HG03469 (cell line): ENCODE measurements around the gene C22orf15.

Experiments
- ATAC-seq: cut with Tn5 transposase; IDR thresholded peaks from one replicate; pipeline ENCODE4 v1.9.1; 2021; ENCODE audit warnings: mild to moderate bottlenecking, moderate library complexity, moderate number of reproducible peaks; ENCODE audit not compliant: unreplicated experiment

C22orf15 gene

DNA sequence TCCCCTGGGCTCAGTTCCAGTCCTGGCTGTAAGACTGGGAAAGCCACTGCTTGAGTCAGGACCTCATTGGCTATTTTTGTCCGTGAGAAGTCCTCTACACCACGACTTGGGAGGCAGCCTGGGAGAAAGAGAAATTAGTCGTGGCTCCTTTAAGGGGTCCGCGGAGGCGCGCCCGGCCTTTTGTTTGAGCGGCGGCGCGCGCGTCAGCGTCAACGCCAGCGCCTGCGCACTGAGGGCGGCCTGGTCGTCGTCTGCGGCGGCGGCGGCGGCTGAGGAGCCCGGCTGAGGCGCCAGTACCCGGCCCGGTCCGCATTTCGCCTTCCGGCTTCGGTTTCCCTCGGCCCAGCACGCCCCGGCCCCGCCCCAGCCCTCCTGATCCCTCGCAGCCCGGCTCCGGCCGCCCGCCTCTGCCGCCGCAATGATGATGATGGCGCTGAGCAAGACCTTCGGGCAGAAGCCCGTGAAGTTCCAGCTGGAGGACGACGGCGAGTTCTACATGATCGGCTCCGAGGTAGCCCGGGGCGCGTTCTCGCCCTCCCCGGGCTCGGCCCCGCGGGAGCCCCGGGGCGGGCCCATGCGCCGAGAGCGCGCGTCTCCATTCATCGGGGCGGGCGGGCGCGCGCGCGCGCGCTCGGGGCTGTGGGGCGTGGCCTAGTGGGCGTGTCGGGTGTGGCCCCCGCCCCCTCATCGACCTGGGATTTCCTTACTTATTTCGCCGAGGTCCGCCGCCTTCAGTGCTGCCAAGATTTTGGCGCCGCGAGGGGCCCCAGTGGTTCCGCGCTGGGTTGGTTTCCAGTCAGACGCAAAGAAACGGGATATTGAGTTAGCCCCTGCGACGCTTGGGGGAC, 24.2 kb downstream of the C22orf15 start, which contains the start of gene SMARCB1:
SMARCB1 (plus strand) TSS at position 215 of the 848 bp plus-strand sequence; CDS start at position 419, 204 bp downstream.
- no peak for ATAC-seq

DNA sequence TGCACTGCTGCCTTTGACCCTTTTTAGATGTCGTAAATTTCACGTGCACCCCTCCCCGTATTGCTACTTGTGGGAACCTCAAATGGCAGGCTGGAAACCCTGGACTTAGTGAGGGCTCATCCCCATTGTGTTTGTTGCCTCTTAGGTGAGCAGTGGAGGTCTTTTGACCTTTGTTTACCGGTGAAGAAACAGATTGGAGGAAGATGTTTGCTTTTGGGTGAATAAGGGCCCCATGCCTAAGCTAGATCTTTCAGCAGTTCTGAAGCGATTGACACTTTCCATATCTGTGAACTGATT, 24.8 kb downstream of the C22orf15 start:
- ATAC-seq, result no peak

DNA sequence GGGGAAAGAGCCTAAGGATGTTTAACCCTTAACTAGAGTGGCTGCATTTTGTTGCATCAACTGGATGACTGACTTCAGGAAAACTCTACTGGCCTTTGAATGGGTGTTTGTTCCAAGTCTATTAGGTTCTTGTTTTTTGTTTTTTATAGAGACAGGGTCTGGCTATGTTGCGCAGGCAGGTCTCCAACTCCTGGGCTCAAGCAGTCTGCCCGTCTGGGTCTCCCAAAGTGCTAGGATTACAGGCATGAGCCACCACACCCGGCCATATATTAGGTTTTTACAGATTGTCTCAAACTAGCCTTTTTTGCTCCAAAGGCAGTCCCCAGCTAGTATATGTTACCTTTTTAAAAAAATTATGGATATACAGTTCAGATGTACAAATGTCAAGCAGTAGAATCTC, 25.1 kb downstream of the C22orf15 start:
- no peak for ATAC-seq

DNA sequence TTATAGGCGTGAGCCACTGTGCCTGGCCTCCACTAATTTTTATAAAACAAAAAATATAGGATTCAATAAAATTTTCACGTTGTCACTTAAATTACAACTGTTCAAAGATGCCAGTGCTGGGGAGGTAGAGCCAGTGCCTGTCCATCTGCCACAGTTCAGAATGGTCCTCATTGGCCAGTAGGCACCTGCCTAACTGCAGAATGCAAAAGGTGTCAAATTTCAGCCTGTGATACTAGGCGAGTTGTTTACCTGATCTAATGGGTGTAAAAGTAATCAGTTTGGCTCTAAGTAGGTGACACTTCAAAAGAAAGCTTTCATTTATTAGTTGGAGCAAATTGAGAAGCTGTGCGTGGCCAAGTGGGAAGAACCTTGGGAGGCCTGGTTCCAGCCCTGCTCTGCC, 26.3 kb downstream of the C22orf15 start:
- ATAC-seq, result no peak

DNA sequence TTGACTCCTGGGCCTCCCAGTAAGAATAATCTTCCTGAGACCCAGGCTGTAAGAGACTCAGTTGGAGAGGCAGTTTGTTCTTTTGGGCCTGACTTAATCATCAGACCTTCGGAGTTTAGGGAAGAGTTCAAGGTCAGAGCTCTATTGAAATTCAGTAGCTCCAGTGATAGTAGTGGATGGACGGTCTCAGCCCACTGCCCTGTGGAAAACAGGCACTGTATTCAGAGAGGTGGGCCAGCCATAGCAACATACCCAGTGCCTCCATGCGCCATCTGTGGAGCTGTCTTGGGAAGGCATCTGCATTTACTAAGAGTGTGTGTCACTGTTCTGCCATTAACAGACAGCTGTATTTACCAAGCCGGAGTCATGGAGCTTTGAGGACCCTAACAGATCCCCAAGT, 26.8 kb downstream of the C22orf15 start:
- ATAC-seq, result no peak

DNA sequence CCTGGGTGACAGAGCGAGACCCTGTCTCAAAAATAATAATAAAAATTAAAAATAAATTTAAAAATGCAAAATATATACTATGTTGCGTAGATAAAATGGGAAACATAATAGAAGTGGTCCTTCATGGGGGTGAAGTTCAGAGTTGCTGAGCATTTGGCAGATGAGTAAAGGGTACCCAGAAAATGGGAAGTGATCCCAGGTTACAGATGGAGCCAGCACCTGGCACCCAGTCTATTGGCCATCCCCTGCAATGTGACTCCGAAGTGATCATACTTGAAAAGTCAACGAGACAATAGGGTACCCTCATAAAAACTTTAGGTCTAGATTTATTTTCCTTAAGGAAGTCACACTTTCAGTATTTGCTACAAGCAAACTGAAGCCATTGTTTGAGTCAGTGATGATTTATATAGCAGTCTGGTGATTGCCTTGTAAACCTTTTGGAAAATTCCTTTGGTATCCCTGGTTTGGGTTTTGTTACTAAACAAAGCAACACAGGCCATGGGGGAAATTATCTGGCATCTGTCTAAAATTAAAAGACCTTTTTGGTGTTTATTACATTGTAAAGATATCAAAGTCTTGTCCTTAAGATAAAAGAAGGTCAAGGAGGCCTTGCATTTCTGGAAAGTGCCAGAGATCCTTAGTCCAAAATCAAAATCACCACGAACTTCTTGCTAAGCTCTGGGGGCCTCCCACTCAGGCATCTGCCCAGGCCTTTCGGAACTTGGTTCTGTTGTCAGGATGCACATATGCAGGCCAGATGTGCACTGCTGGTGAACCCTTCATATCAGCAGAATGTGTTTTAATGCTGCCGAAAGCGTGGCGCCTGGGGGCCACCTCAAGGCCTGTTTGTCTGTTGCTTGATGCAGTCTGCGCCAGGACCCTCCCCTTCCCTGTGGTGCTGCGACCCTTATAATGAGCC, 28.3 kb downstream of the C22orf15 start:
- no peak for ATAC-seq

DNA sequence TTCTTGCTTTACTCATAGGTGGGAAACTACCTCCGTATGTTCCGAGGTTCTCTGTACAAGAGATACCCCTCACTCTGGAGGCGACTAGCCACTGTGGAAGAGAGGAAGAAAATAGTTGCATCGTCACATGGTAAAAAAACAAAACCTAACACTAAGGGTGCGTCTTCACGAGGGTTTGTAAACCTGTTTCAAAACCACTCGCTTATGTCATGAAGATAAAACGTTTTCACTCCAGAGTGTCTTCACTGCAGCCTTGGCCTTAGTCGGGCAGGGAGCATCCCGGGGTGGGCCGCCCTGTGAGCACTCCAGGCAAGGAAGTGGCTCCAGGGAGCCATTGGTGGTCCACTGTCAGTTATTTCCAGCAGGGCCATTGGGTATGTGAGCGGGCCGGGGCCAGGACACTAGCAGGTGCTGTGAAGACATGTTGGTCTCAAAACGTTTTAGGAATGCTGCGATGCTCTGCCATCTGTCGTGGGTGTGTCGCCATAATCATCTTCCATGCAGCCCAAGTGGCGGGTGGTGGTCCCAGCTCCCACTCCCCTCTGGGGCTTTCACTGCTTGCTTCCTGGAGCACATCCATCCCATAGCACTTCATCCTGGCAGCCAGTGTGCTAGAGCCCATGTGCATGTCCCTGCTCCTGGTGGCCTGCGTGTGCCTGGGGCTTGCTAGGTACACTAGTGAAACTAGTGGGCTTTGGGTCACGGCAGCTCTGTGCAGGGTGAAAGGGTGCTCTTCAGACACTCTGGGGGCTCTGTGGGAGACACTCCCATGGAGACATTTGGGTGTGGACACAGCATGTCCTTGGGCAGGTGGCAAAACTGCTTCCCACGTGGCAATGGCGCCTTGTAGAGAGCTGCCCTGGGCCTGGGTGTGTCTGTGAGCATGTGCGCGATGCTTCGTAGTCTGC, 29.2 kb downstream of the C22orf15 start:
- no peak for ATAC-seq

DNA sequence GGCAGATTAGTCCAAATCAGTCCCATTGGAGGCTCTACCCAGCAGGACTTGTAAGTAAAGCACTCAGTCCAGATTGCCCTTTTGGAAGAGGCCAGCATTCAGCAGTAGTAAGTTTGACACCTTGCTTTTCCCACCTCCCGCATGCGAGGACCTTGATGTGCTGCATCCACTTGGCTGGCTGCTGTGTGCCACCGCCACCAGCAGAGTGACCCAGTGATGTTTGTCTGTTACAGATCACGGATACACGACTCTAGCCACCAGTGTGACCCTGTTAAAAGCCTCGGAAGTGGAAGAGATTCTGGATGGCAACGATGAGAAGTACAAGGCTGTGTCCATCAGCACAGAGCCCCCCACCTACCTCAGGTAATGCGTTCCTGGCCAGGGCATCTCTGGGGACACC, 30.5 kb downstream of the C22orf15 start:
- no peak for ATAC-seq

DNA sequence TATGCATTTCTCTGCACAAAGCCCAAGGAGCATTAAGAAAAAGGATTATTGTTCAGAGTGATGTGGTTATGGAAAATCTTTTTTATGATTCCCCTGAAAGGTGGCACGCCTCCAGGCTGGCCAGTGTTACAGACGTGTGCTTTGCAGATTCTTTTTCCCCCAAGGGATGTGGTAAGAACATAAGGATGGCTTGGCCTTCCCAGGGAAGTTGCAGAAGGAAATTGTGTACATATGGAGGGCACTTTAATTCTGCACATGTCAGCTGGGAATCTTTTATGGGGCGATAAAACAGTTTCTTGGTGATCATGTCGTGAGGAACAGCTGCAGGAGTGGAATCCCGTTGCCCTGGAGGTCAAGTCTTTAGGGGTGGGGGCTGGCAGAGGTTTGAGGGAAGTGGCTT, 33.7 kb downstream of the C22orf15 start:
- ATAC-seq, result no peak

DNA sequence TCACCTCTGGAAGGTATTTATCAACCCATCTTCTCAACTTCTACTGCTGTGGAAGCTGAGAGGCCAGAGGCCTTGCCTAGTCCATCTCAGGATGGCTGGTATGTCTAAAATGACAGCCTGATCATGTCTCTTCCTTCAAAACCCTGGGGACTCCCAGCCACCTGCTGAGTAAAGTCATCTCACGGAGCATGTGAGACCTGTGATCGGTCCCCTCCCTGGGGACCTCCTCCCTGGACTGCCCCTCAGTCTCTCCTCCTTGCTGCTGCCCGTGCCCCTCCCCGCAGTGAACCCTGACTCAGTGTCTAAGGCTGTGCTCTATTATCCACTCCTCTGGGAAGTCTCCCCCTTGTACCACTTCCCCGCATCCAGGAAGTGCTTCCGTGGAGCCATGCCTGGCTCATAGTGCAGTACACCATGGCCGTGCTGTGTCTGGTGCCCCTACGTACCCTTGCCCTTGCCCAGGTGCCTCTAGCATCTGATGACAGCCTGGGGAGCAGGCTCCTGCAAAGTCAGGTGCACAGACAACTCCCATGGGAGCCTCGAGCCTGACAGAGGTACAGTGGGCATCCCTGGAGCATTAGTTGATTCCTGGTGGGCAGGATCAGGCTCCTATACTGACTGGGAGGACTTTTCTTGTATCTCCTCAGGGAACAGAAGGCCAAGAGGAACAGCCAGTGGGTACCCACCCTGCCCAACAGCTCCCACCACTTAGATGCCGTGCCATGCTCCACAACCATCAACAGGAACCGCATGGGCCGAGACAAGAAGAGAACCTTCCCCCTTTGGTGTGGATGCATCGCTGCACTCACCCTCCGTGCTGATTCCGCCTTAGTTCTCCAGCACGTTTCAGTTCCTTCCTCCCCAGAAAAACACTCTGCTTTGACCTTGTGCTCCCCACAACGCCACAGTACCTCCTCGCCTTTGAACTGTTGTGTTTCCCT, 37.8 kb downstream of the C22orf15 start:
- ATAC-seq, result peak; percentile 34

DNA sequence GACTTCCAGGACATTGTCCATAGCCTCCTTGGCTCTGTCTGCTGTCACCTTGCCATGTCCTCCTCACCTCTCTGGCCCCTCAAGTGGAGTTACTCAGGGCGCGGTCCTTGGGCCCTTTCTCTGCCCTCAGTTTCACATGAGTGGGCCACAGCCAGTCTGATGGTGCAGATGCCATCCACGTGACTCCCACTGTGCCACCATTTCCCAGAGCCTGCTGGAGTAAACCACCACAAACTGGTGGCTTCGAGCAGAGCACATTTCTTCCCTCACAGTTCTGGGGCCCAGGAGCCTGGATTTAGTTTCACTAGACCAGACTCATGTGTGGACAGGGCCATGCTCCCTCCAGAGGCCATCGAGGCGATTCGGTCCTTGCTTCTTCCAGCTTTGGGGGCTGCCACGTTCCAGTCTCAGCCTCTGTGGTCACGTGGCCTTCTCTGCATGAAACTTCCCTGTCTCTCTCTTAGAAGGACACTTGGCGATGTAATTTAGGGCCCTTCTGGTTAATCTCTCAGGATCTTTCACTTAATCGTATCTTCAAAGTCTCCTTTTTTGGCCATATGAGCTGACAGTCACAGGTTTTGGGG, 38.5 kb downstream of the C22orf15 start:
- ATAC-seq, result no peak

DNA sequence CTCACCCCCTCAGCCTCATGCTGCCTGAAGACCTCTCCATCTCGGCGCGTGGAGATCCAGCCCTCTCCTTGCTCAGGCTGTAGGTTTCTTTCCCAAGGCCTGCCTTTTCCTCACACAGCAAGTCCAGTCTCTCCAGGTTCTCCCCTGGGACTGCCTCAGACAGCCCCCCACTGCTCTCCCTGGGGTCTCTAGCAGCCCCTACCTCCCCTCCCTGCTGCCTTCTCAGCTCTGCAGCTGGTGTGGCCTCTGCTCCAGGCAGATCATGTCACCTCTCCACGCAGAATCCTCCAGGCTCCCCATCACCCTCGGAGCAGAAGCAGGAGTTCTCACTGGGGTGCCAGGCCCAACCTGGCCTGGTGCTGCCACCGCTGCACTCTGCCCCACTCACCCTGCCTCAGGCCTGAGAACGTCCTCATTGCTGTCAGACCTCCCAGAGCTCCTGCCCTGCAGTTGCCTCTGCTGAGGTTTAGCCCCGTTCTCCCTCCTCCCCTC, 39.1 kb downstream of the C22orf15 start:
- no peak for ATAC-seq

DNA sequence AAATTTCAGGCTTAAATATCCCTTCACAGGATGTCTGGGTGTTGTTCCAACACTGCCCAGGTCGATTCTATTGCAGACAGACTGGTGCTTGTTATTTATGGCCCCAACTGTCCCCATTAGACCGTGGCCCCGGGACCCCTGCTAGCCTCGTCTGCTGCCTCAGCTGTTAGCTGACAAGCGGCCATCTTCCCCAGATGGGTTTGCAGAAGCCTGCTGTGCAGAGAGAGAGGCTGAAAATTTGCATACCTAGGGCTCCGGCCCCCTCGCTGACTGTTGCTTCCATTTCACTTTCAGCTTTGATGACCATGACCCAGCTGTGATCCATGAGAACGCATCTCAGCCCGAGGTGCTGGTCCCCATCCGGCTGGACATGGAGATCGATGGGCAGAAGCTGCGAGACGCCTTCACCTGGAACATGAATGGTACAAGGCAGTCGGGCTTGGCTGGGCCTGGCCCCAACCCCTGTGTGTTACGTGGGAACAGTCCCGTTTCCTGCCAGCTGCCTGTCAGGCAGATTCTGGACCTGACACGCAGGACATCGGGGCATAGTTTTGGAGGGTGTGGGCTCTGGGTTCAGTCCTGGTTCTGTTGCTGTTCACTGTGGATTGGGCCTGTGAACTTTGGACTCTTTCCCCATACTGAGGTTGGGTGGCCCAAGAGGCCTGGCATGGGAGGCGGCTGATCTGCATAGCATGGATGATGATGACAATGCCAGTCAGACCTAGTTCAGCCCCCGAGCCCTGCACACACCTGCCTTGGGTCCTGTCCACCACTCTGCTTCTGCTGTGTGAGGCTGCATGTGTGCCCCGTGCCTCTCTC, 40.4 kb downstream of the C22orf15 start:
- no peak for ATAC-seq

DNA sequence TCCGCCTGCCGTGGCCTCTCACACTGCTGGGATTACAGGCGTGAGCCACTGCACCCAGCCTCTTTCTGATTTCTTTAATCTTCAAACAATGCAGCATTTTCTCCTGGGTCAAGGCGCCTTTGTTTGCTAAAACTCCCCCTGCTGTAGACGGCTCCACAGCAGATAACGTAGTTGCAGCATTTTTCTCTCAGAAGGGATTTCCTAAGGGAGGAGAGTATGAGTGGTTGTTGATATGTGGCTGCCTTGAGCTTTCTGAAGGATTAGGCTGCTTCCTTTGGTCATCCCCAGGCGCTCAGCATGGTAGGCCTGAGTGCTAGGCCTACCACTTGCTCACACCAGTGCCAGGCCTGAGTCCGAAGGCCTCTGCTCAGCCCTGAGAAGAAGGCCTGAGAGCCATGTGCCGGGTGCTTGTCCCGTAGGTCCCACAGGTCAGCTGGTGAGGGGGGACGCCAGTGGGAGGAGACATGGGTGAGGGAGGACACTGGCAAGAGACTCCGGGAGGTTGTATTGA, 42.0 kb downstream of the C22orf15 start:
- ATAC-seq, result no peak

DNA sequence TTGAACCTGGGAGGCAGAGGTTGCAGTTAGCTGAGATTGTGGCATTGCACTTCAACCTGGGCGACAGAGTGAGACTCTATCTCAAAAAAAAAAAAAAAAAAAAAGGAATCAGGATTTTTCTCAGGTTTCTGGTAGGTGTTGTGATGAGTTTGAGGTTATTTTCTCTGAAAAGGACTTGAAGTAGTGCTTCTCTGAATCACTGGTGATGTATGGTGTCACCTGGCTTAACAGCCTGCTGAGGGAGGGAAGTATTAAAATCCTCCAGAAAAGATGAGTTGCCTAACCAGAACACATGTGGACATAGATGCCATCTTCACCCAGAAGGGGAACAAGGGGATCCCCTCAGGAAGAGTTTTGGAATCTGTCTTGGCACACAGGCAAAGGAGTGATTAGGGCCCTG, 44.0 kb downstream of the C22orf15 start:
- ATAC-seq, result no peak

DNA sequence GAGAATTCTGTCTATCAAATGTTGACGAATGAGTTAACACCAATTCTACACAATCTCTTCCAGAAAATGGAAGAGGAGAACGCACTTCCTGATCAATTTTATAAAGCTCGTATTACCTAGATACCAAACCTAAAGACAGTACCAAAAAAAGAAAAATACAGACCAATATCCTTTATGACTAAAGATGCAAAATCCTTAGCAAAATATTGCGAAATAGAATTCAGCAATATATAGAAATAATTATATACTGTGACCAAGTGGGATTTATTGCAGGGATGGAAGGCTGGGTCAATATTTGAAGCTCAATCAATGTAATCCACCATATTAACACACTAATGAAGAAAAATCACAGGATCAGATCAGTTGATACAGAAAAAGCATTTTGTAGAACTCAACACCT, 49.6 kb downstream of the C22orf15 start:
- ATAC-seq, result no peak
